DND-41 (cell line): ENCODE data around the gene DSCAML1.

Experiments
- ATAC-seq: fragments of 200-7000 bp; cut with Tn5 transposase; 3 replicates; pipeline ENCODE4 v1.9.1; 2021; ENCODE audit warnings: low read depth; ENCODE audit not compliant: insufficient read depth
- DNase-seq: peaks from one replicate; pipeline ENCODE4 v3.0.0-alpha.2; 2020
- H2AFZ ChIP-seq: 2 replicates; pipeline ENCODE4 v1.6.0; 2012; ENCODE audit warnings: low read depth, low read length
- H3K27ac ChIP-seq: 2 replicates; pipeline ENCODE4 v1.5.1; 2012; ENCODE audit warnings: low read length, inconsistent platforms
- H3K27me3 ChIP-seq: fragments of 200-600 bp; sonication (generic); 2 replicates; pipeline ENCODE4 v1.6.0; 2012; ENCODE audit warnings: low read length, mild to moderate bottlenecking, inconsistent platforms; ENCODE audit not compliant: insufficient read depth, poor library complexity
- H3K36me3 ChIP-seq: 2 replicates; pipeline ENCODE4 v1.5.1; 2012; ENCODE audit warnings: low read length, inconsistent platforms; ENCODE audit not compliant: insufficient read depth
- H3K4me1 ChIP-seq: 2 replicates; pipeline ENCODE4 v1.5.1; 2012; ENCODE audit warnings: mild to moderate bottlenecking, low read length; ENCODE audit not compliant: insufficient read depth
- H3K4me2 ChIP-seq: 2 replicates; pipeline ENCODE4 v1.6.0; 2012; ENCODE audit warnings: mild to moderate bottlenecking, moderate library complexity, low read length, inconsistent platforms; ENCODE audit not compliant: insufficient read depth
- H3K4me3 ChIP-seq, 2 experiments: fragments of 200-600 bp in 1 of 2; shearing (Covaris generic) in 1 of 2; 2 replicates each; pipeline ENCODE4 v1.5.1; 2012 to 2016; ENCODE audit warnings: inconsistent platforms in 2 of 2, low read length in 2 of 2, mild to moderate bottlenecking in 2 of 2, low read depth in 1 of 2, moderate library complexity in 1 of 2
- H3K79me2 ChIP-seq: 2 replicates; pipeline ENCODE4 v1.6.0; 2012; ENCODE audit warnings: low read length, inconsistent platforms; ENCODE audit not compliant: insufficient read depth
- H3K9ac ChIP-seq: 2 replicates; pipeline ENCODE4 v1.6.0; 2012; ENCODE audit warnings: low read depth, mild to moderate bottlenecking, inconsistent platforms, low read length, moderate library complexity
- H3K9me3 ChIP-seq: 2 replicates; pipeline ENCODE4 v1.5.1; 2012; ENCODE audit warnings: low read length, moderate library complexity, mild to moderate bottlenecking, inconsistent platforms; ENCODE audit not compliant: insufficient read depth, severe bottlenecking
- H4K20me1 ChIP-seq: 2 replicates; pipeline ENCODE4 v1.6.0; 2012; ENCODE audit warnings: low read length; ENCODE audit not compliant: insufficient read depth
- EZH2 ChIP-seq: IDR thresholded peaks from 3 replicates; pipeline ENCODE4 v1.6.1; 2012; ENCODE audit warnings: borderline replicate concordance, low read depth, mild to moderate bottlenecking, moderate library complexity, low read length, inconsistent platforms; ENCODE audit not compliant: severe bottlenecking
- TF ChIP-seq, protein P1 (sequence below): IDR thresholded peaks from 2 replicates; pipeline ENCODE4 v1.5.1; 2012; ENCODE audit warnings: borderline replicate concordance, low read length, moderate library complexity, mild to moderate bottlenecking; ENCODE audit not compliant: poor library complexity, severe bottlenecking; ENCODE audit errors: extremely low read depth

Gene DSCAML1

GRCh38 chr11:117663414-117663813 lies 133.6 kb downstream of the DSCAML1 start:
- Histone ChIP-seq H3K9ac (no peak overlapping the region), H4K20me1 (peaks cover 27% of the 10 kb centered on the region), H3K4me2 (no peak overlapping the region), H3K9me3 (no peaks in the 10 kb centered on the region), H3K4me3 (no peak overlapping the region), H3K27me3 (no peaks in the 10 kb centered on the region), H3K36me3 (no peaks in the 10 kb centered on the region), H3K4me1 (no peaks in the 10 kb centered on the region), H2AFZ (no peak overlapping the region), H3K79me2 (no peaks in the 10 kb centered on the region), H3K27ac (no peak overlapping the region)
- no peak for DNase-seq
- ATAC-seq = no peak
- TF ChIP-seq EZH2 = no peak
- TF ChIP-seq, protein P1, sequence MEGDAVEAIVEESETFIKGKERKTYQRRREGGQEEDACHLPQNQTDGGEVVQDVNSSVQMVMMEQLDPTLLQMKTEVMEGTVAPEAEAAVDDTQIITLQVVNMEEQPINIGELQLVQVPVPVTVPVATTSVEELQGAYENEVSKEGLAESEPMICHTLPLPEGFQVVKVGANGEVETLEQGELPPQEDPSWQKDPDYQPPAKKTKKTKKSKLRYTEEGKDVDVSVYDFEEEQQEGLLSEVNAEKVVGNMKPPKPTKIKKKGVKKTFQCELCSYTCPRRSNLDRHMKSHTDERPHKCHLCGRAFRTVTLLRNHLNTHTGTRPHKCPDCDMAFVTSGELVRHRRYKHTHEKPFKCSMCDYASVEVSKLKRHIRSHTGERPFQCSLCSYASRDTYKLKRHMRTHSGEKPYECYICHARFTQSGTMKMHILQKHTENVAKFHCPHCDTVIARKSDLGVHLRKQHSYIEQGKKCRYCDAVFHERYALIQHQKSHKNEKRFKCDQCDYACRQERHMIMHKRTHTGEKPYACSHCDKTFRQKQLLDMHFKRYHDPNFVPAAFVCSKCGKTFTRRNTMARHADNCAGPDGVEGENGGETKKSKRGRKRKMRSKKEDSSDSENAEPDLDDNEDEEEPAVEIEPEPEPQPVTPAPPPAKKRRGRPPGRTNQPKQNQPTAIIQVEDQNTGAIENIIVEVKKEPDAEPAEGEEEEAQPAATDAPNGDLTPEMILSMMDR = no peak

DNA sequence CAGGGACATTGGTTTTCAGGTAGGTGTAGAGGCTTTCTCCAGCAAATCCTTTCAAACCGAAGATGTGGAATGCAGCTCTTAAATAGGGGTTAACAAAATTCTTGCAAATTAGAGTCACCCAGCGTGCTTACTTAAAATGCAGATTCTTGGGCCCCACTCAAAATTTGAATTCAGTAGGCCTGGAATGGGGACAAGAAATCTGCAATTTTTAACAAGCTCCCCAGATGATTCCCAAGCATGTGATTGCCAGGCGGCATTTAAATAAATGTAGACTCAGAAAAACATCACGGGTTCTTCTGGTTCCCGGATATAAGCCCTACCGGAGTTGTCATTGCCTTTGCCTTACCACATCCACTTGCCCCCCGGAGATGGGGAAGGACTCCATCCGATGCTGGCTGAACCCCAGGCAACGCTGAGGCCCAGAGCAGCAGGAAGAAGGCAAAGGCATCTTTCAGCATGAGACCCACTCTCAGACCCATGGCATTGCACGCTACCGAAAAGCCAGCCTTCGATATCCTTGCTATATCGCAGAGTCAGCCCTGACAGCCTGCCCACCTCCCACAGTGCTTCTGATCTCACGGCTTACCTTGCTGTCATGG lies 134.2 kb downstream of the DSCAML1 start:
- Histone ChIP-seq H3K27ac (no peak overlapping the region), H3K79me2 (no peaks in the 10 kb centered on the region), H3K4me1 (no peaks in the 10 kb centered on the region), H3K4me3 (no peak overlapping the region), H3K9ac (no peak overlapping the region), H2AFZ (no peak overlapping the region), H3K9me3 (no peaks in the 10 kb centered on the region), H4K20me1 (peaks cover 23% of the 10 kb centered on the region), H3K4me2 (no peak overlapping the region), H3K27me3 (no peaks in the 10 kb centered on the region), H3K36me3 (no peaks in the 10 kb centered on the region)
- no peak for DNase-seq
- ATAC-seq = no peak
- no peak for TF ChIP-seq EZH2
- TF ChIP-seq, protein P1 = no peak

- H3K9me3 ChIP-seq = no peaks in the 10 kb centered on the region
These were observed 134.8 kb downstream of the DSCAML1 start for GRCh38 chr11:117662255-117662654.

More at GRCh38 chr11:117662255-117662654, 134.8 kb downstream of the DSCAML1 start:
- TF ChIP-seq EZH2 = no peak
- TF ChIP-seq, protein P1 = no peak
- Histone ChIP-seq H3K4me1 (no peaks in the 10 kb centered on the region), H3K79me2 (no peaks in the 10 kb centered on the region), H3K9ac (no peak overlapping the region), H3K27ac (no peak overlapping the region), H3K36me3 (no peaks in the 10 kb centered on the region), H3K4me3 (no peak overlapping the region), H3K4me2 (no peak overlapping the region), H4K20me1 (peaks cover 23% of the 10 kb centered on the region), H2AFZ (no peak overlapping the region), H3K27me3 (no peaks in the 10 kb centered on the region)
- DNase-seq (no peak), ATAC-seq (no peak)
